Activated CD8-positive, alpha-beta T cell treated with anti-CD3 and anti-CD28 coated beads for 36 hours (primary cell): ENCODE results near the gene PLXNA1. TPM values are rescaled to one million over a fixed set of nuclear protein-coding genes. Genes with fewer than 3 reads are reported as not detected.

Source experiments
- ATAC-seq: fragments of 200-7000 bp; cut with Tn5 transposase; one replicate; pipeline ENCODE4 v1.10.0; 2021; ENCODE audit warnings: mild to moderate bottlenecking, moderate library complexity
- CTCF ChIA-PET: fragments of 350-600 bp; sonication (Branson Sonifier 250); formaldehyde crosslinking; loops from one replicate; lab custom pipeline; 2021; ENCODE audit warnings: antibody characterized with exemption; lab: Charles Lee
- POLR2A ChIA-PET: fragments of 350-600 bp; sonication (Branson Sonifier 250); formaldehyde crosslinking; loops from one replicate; lab custom pipeline; 2021; ENCODE audit warnings: antibody characterized with exemption; lab: Charles Lee
- DNase-seq: peaks from one replicate; pipeline ENCODE4 v3.0.0-alpha.2; 2020
- H3K27ac Mint-ChIP-seq: one replicate; pipeline ENCODE4 v1.8.0; 2021; ENCODE audit warnings: mild to moderate bottlenecking, mixed read lengths
- H3K27me3 Mint-ChIP-seq: one replicate; pipeline ENCODE4 v1.8.0; 2021; ENCODE audit warnings: mixed read lengths
- H3K36me3 Mint-ChIP-seq: one replicate; pipeline ENCODE4 v1.8.0; 2021; ENCODE audit warnings: low read depth, mixed read lengths
- H3K4me1 Mint-ChIP-seq: one replicate; pipeline ENCODE4 v1.8.0; 2021; ENCODE audit warnings: low read depth, mixed read lengths
- H3K4me3 Mint-ChIP-seq: one replicate; pipeline ENCODE4 v1.8.0; 2021; ENCODE audit warnings: mild to moderate bottlenecking, moderate library complexity, mixed read lengths
- H3K9me3 Mint-ChIP-seq: one replicate; pipeline ENCODE4 v1.8.0; 2021; ENCODE audit warnings: mixed read lengths
- CTCF ChIP-seq: fragments of 200-600 bp; IDR thresholded peaks from one replicate; pipeline ENCODE4 v1.8.0; 2022; ENCODE audit warnings: antibody characterized with exemption, mild to moderate bottlenecking
- intact Hi-C: fragments of 100-400 bp; cut with micrococcal nuclease; formaldehyde crosslinking; loops from one replicate; pipeline ENCODE4 v1.10.0; 2022
- total RNA-seq, 2 experiments: library from RNA; stranded (reverse); gene quantifications; one replicate each; pipeline ENCODE4 v1.2.3, GENCODE V29; 2021

The PLXNA1 gene
- total RNA-seq, 2 experiments from 2014 or later = 5.1 to 6.6 TPM

GRCh38 chr3:126956866-126957650, 25.9 kb upstream of the PLXNA1 start:
- Mint-ChIP-seq H3K27me3 (no peaks in the 10 kb centered on the region), H3K36me3 (no peaks in the 10 kb centered on the region), H3K27ac (no peak overlapping the region), H3K4me1 (no peaks in the 10 kb centered on the region), H3K4me3 (no peak overlapping the region), H3K9me3 (no peaks in the 10 kb centered on the region)
- TF ChIP-seq CTCF = no peak
- intact Hi-C loops = no loop called here
- DNase-seq (no peak), ATAC-seq (no peak)
- CTCF ChIA-PET = no interaction called here
- POLR2A ChIA-PET = no interaction called here

DNA sequence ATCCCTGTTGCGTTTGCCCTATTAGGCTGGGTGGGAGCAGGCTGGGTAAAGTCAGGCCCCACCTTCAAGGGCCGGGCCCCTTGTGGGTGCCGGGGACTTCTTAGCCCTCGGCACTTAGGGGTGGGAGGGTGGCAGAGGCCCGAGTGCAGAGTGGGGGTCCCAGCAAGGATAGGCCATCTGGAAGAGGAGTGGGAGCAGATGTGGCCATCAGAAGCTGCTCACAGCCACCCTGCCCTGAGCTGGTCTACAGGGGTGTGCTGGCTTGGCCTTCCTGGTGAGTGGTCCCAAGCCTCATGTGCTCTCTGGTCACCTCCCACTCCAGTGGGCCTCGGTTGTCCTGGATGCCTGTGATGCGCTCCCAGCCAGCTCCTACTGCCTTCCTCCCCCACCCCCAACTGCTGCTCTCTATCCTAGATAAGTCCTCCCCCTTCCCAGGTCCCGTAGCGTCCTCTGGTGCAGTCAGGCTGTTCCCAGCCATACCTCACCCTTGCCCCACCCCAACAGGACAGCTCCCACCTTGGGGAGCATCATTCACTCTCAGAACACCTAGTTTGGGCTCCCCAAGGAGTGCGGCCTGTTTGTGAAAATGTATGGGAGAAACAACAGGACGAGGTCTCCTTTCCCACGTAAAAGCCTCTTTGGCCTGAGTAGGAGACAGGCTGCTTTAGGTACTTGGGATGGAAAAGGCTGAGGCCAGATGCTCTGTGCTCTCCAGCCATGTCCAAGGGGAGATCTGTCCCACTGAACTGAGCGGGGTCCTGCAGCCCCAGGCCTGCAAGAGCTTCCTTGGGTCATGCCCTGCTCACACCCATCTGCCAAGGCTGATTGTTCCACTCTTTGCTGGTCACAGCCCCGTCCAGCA, 24.9 kb upstream of the PLXNA1 start:
- no peak for TF ChIP-seq CTCF
- no peak for ATAC-seq
- Mint-ChIP-seq H3K36me3 (no peaks in the 10 kb centered on the region), H3K4me3 (no peak overlapping the region), H3K9me3 (no peaks in the 10 kb centered on the region), H3K27me3 (no peaks in the 10 kb centered on the region), H3K27ac (no peak overlapping the region), H3K4me1 (no peaks in the 10 kb centered on the region)
- ChIA-PET POLR2A (no interaction called here), CTCF (no interaction called here)
- intact Hi-C loops = no loop called here
- DNase-seq = no peak

- H3K4me1 Mint-ChIP-seq = no peaks in the 10 kb centered on the region
- CTCF ChIA-PET = no interaction called here
- no peaks in the 10 kb centered on the region for H3K36me3 Mint-ChIP-seq
- TF ChIP-seq CTCF = no peak
- H3K27me3 Mint-ChIP-seq = no peaks in the 10 kb centered on the region
- H3K4me3 Mint-ChIP-seq = no peak overlapping the region
- no peak for DNase-seq
- POLR2A ChIA-PET = no interaction called here
- no peak overlapping the region for H3K27ac Mint-ChIP-seq
- intact Hi-C loops = no loop called here
- no peak for ATAC-seq
- no peaks in the 10 kb centered on the region for H3K9me3 Mint-ChIP-seq
Measured at GRCh38 chr3:126958638-126959085, 24.3 kb upstream of the PLXNA1 start.

DNA sequence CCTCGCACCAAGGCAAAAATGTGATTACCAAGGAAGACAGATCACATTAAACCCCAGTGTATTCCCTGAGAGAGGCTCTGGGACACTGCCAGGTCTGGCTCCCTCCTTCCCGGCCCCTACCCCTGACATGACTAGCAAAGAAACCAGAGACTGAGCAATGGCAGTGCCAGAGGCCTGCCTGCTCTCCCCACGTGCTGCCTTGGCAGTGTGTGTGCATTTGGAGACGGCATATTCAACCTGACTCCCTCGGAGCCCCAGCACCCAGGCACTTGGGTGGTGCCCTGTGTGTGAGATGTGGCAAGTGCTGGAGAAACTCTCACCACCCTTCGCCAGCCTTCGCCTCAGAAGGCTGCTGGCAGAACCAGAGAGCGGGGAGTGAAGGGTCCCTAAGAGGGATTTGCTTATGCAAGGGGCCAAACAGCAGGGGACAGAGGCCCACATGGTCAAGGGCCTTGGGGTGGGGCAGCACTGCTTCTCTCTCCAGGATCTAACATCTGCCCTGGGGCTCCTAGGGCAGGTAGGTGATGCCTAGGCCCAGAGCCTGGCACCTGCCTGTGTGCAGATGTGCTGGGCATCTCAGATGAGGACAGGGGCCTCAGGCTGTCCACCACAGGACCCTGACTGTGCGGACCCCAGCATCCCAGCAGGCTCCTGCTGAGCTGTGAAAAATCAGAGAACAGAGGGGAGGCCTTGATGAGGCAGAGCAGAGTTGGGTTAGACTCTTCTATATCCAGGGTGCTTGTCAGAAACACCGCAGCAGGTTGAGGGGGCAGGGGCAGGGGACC, 23.6 kb upstream of the PLXNA1 start:
- Mint-ChIP-seq H3K27ac (no peak overlapping the region), H3K4me1 (no peaks in the 10 kb centered on the region), H3K4me3 (no peak overlapping the region), H3K27me3 (no peaks in the 10 kb centered on the region), H3K9me3 (no peaks in the 10 kb centered on the region), H3K36me3 (no peaks in the 10 kb centered on the region)
- POLR2A ChIA-PET = no interaction called here
- no peak for ATAC-seq
- TF ChIP-seq CTCF = no peak
- intact Hi-C loops = no loop called here
- DNase-seq = no peak
- CTCF ChIA-PET = no interaction called here
